GM18951 (cell line): Measurements from ENCODE around the gene ATP6AP2.
"Not testable (repeated sequence)": the region's sequence is repeated elsewhere in the genome, so short reads cannot be mapped to it uniquely, and the experiment has no call there.

ENCODE experiments used
- POLR2A ChIP-seq: IDR thresholded peaks from 4 replicates; pipeline ENCODE4 v1.6.1; 2011; ENCODE audit warnings: mild to moderate bottlenecking; ENCODE audit not compliant: insufficient read length, insufficient read depth; ENCODE audit errors: extremely low read depth
- in situ Hi-C: fragments of 300-500 bp; cut with MboI; formaldehyde crosslinking; loops from one replicate; pipeline ENCODE4 v1.12.0; 2022; ENCODE audit warnings: low sequenced_read_pairs, mixed read lengths, inconsistent platforms; ENCODE audit not compliant: unreplicated experiment

ATP6AP2 gene

DNA sequence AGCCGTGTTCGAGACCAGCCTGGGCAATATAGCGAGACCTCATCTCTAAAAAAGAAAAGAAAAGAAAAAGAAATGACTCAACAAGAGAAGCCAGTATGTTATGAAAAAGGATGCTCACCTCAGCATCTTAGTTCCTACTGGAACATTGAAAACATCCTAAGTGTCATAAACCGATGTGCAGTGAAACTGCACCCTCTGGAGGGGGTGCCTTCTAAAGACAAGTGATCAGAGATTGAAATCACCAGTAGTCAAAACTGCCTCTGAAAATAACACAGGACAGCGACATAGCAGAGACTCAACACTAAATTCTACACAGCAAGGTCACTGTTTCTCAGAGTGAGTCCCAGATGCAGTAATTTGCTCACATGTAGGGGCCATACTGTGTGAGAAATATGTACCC, 28.0 kb upstream of the ATP6AP2 start:
- in situ Hi-C loops: no loop called here
- no peak for TF ChIP-seq POLR2A

DNA sequence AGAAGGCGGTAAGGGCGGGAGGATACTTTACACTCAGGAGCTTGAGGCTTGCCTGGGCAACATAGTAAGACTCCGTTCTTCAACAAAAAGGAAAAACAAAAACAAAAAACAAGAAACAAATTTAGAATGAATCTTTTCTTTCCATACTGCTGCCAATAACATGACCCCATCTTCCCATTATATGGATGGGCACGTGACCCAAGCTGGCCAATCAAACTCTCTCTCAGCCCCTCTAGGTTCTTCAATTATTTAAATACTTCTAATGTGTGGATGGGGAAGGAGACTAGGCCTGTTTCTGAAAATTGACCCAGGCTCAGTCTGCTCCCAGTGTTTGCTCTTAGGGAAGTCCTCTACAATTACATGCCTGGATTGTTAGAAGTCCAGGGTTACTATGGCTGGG, 22.2 kb upstream of the ATP6AP2 start:
- no peak for TF ChIP-seq POLR2A
- in situ Hi-C loops: no loop called here

DNA sequence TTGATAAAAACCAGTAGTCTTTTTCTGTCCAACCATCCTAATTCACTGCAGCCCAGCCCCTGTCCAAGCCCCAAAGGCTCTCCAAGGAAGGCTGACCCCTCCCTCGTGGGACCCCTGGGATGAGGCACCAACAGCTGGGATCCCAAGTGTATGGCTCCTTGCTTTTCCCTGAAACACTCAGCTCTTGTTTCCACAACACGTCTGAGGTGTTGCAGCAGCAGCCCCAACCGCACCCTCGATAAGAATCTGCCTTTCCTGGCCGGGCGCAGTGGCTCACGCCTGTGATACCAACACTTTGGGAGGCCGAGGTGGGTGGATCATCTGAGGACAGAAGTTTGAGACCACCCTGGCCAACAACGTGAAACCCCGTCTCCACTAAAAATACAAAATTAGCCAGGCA, 17.0 kb upstream of the ATP6AP2 start:
- in situ Hi-C loops: no loop called here
- TF ChIP-seq POLR2A: no peak

- in situ Hi-C loops: no loop called here
- no peak for TF ChIP-seq POLR2A
Observed at GRCh38 chrX:40564447-40564846, 16.3 kb upstream of the ATP6AP2 start.

DNA sequence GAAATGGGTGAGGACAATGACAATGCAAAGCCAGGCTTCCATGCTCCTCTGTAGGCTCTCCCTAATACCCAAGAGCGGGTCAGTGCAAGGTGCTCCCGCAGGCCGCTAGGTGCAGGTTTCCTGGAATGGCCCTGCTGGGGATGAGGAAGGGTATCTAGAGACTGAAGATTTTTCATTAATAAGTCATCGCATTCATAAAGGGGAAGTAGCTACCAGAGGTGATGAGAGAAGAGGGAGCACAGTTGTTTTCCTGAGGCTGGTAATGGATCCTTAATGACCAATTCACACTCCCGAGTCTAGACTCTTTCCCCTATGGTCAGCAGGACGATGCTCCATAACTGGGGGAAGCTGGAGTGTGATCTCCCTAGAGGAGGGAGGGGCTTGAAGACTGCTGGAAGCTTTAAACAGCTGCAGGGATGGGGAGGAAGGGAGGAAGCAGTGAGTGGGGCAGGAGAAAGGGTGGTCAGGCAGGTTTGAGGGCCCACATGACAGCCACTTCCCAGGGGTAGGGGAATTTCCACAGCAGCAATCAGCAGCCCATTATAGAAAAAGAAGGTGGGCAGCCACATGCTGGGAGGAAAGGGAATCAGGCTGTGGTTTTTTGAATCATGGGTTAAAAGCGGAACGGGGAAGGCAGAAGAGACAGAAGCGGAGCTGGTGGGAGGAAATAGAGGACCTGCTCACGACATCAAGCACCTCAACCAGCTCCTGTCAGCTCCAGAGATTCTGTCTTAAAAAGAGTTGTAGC, 10.2 kb upstream of the ATP6AP2 start:
- no peak for TF ChIP-seq POLR2A
- in situ Hi-C loops: no loop called here

GRCh38 chrX:40571164-40571563, 9.6 kb upstream of the ATP6AP2 start:
- in situ Hi-C loops: not testable (repeated sequence)

DNA sequence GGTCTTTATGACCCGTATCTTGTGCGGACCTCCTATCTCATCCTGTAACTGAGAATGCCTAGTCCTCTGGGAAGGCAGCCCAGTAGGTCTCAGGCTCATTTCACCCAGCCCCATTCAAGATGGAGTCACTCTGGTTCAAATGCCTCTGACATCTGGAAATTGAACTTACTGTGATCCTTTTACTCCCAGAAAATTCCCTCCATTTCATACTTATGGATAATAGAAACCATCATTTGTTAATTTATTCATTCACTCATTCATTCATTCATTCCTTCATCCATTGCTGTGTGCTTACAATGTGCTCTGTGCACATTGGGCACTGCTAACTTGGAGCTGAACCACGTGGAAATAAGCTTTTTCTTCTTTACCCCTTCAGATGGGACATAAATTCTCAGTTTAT, 9.2 kb upstream of the ATP6AP2 start:
- in situ Hi-C loops: no loop called here
- TF ChIP-seq POLR2A: no peak

DNA sequence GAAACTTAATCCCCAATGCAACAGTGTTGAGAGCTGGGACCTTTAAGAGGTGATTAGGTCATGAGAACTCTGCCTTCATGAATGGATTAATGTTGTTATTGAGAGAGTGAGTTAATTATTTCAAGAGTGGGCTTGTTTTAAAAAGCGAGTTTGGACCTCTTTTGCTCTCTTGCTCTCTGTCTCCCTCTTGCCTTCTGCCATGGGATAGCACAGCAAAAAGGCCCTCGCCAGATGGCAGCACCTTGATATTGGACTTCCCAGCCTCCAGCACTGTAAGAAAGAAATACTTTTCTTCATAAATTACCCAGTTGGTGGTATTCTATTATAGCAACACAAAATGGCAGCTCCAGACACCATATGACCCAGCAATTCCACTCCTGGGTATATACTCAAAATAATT, 7.0 kb upstream of the ATP6AP2 start:
- in situ Hi-C loops: no loop called here
- TF ChIP-seq POLR2A: no peak

GRCh38 chrX:40575411-40575810, 5.4 kb upstream of the ATP6AP2 start:
- in situ Hi-C loops: not testable (repeated sequence)

GRCh38 chrX:40576291-40576690, 4.5 kb upstream of the ATP6AP2 start:
- in situ Hi-C loops: no loop called here
- no peak for TF ChIP-seq POLR2A

DNA sequence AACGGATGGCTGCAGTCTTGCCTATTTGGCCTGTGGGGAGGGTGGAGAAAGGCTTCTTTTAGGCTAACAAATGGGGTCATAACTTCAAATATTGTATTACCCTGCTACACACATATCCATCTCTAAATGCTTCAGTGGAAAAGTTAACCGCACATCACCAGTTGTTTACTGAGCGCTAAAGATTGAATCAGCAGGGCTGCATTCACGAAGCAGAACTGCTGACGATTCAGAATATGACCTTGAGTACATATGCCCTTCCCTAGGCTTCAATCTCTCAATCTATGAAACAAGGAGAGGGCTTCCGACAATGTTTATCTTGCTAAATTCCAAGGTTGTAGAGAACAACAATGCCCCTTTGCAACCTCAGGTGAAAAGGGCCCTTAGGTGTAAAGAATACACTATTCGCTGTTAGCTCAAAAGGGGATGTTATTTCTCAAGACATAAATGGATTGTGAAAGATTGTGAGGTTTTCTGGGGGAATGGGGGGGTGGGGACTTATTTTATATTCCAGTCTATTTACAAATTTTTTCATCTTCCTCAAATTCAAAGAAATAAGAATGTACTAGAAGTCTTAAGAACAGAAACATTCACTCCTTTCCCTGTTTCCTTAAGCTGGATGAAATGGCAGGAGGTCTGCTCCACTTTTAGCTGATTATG, 2.6 kb upstream of the ATP6AP2 start:
- in situ Hi-C loops: no loop called here
- no peak for TF ChIP-seq POLR2A

DNA sequence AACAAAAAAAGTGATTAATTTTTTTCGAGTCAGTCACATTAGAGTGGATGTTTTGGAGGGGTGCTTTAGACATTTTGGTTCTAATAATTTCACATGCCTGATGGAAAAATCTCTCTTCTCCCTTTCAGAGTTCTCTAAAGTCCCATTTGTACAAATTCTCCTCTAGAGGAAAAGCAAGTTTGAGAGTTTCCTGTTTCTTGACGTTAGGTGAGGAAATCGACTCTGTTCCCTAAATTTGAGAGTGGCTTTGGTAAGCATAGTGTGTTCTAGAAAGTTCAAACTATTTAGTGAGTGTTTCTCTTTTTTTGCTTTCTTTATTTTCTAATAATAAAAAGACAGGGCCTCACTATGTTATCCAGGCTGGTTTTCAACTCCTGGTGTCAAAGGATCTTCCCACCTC, 1.6 kb upstream of the ATP6AP2 start:
- no peak for TF ChIP-seq POLR2A
- in situ Hi-C loops: no loop called here

- no peak for TF ChIP-seq POLR2A
- in situ Hi-C loops: no loop called here
Observed at GRCh38 chrX:40579900-40580536, 752 bp upstream of the ATP6AP2 start.

DNA sequence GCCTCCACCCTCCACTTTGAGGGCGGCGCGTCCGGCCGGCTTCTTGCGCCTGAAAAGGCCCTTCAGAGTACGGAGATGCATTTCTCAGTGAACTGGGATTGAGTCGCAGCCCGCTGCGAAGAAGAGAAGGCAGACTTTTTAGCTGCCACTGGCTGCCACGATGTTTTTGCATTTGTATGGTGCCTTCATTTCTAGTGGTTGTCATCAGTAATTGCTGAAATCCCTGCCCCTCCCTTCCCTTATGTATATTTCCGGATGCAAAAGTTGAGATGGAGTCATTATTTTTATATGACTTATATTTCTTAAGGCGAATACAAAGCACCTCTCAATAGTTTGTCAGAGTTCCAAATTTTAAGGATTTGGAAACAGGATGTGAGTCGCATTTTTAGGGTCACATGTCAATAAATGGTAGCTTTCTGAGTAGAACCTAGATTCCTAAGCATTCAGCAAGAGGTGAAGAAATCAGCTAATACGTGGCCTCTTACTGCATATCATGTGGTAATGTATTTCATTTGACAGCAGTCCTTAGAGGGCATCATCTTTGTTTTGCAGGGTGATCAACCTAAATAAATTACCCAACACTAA, 658 bp downstream of the ATP6AP2 start:
- in situ Hi-C loops: no loop called here
- TF ChIP-seq POLR2A: no peak

- in situ Hi-C loops: not testable (repeated sequence)
Observed at GRCh38 chrX:40582178-40582577, 1.4 kb downstream of the ATP6AP2 start.
